GM23338 (cell line): ENCODE data around the gene C16orf90. TPM values are rescaled to one million over a fixed set of nuclear protein-coding genes. Genes with fewer than 3 reads are reported as not detected.

Experiments used
- ATAC-seq: fragments of 200-7000 bp; cut with Tn5 transposase; 3 replicates; pipeline ENCODE4 v1.9.1; 2020
- DNase-seq: peaks from one replicate; pipeline ENCODE4 v3.0.0-alpha.2; 2015; ENCODE audit warnings: low spot score
- H2AFZ ChIP-seq: fragments of 200-600 bp; sonication (generic); 2 replicates; pipeline ENCODE4 v1.8.0; 2016; ENCODE audit warnings: antibody characterized with exemption, mild to moderate bottlenecking, moderate library complexity
- H3F3A ChIP-seq: fragments of 200-600 bp; sonication (generic); replicated peaks from 2 replicates; pipeline ENCODE4 v1.8.0; 2017; ENCODE audit warnings: antibody characterized with exemption, mixed run types, low read depth
- H3K27ac ChIP-seq: fragments of 200-600 bp; sonication (generic); 2 replicates; pipeline ENCODE4 v1.6.1; 2016; ENCODE audit warnings: low read depth
- H3K27me3 ChIP-seq: fragments of 200-600 bp; sonication (generic); 2 replicates; pipeline ENCODE4 v1.8.0; 2016; ENCODE audit warnings: mild to moderate bottlenecking, mixed run types, moderate library complexity; ENCODE audit not compliant: insufficient read depth
- H3K36me3 ChIP-seq: fragments of 200-600 bp; sonication (generic); 2 replicates; pipeline ENCODE4 v1.8.0; 2016; ENCODE audit warnings: mild to moderate bottlenecking; ENCODE audit not compliant: insufficient read depth
- H3K4me1 ChIP-seq: fragments of 200-600 bp; sonication (generic); 2 replicates; pipeline ENCODE4 v1.8.0; 2016; ENCODE audit warnings: mild to moderate bottlenecking, moderate library complexity; ENCODE audit not compliant: insufficient read depth
- H3K4me2 ChIP-seq: fragments of 200-600 bp; sonication (generic); 2 replicates; pipeline ENCODE4 v1.7.1; 2017; ENCODE audit warnings: mixed run types
- H3K4me3 ChIP-seq: fragments of 200-600 bp; sonication (generic); 2 replicates; pipeline ENCODE4 v1.6.1; 2016; ENCODE audit warnings: mixed run types
- H3K79me2 ChIP-seq: fragments of 200-600 bp; sonication (generic); replicated peaks from 2 replicates; pipeline ENCODE4 v1.8.0; 2017; ENCODE audit warnings: mild to moderate bottlenecking; ENCODE audit not compliant: insufficient read depth
- H3K9me2 ChIP-seq: fragments of 200-600 bp; sonication (generic); 2 replicates; pipeline ENCODE4 v1.8.0; 2017; ENCODE audit not compliant: insufficient read depth
- H4K20me1 ChIP-seq: fragments of 200-600 bp; sonication (generic); replicated peaks from 2 replicates; pipeline ENCODE4 v1.8.0; 2017; ENCODE audit warnings: mild to moderate bottlenecking; ENCODE audit not compliant: insufficient read depth
- H3K27ac Mint-ChIP-seq: 2 replicates; pipeline ENCODE4 v1.8.0; 2020; ENCODE audit warnings: inconsistent platforms, mild to moderate bottlenecking, moderate library complexity, mixed read lengths
- H3K27me3 Mint-ChIP-seq: 3 replicates; pipeline ENCODE4 v1.8.0; 2022; ENCODE audit warnings: low read depth, mild to moderate bottlenecking, moderate library complexity, mixed read lengths, inconsistent platforms; ENCODE audit not compliant: insufficient read depth, poor library complexity
- H3K36me3 Mint-ChIP-seq: 3 replicates; pipeline ENCODE4 v1.8.0; 2021; ENCODE audit warnings: low read depth, mild to moderate bottlenecking, inconsistent platforms, moderate library complexity, mixed read lengths
- H3K4me1 Mint-ChIP-seq: 3 replicates; pipeline ENCODE4 v1.8.0; 2020; ENCODE audit warnings: mild to moderate bottlenecking, inconsistent platforms, mixed read lengths
- H3K4me3 Mint-ChIP-seq: 3 replicates; pipeline ENCODE4 v1.8.0; 2021; ENCODE audit warnings: moderate library complexity, mild to moderate bottlenecking, inconsistent platforms, mixed read lengths
- H3K9me3 Mint-ChIP-seq: 3 replicates; pipeline ENCODE4 v1.8.0; 2020; ENCODE audit warnings: moderate library complexity, mild to moderate bottlenecking, inconsistent platforms, mixed read lengths
- CREB1 ChIP-seq: fragments of 250-450 bp; sonication (Bioruptor Pico); IDR thresholded peaks from 2 replicates; pipeline ENCODE4 v1.5.0; 2020; ENCODE audit warnings: low read depth, mild to moderate bottlenecking, moderate library complexity
- EZH2 ChIP-seq: fragments of 200-600 bp; sonication (generic); IDR thresholded peaks from one replicate; pipeline ENCODE4 v1.8.0; 2017; ENCODE audit warnings: antibody characterized with exemption, mild to moderate bottlenecking, low read depth; ENCODE audit not compliant: unreplicated experiment
- EZH2phosphoT487 ChIP-seq: fragments of 200-600 bp; sonication (generic); IDR thresholded peaks from one replicate; pipeline ENCODE4 v1.8.1; 2018; ENCODE audit warnings: antibody characterized with exemption; ENCODE audit not compliant: unreplicated experiment
- JUNB ChIP-seq: IDR thresholded peaks from one replicate; pipeline ENCODE4 v1.6.1; 2016; ENCODE audit warnings: antibody characterized with exemption; ENCODE audit not compliant: unreplicated experiment
- NANOG ChIP-seq: IDR thresholded peaks from 2 replicates; pipeline ENCODE4 v1.6.1; 2016; ENCODE audit warnings: antibody characterized with exemption, borderline replicate concordance
- POLR2AphosphoS5 ChIP-seq: IDR thresholded peaks from 2 replicates; pipeline ENCODE4 v1.6.1; 2016; ENCODE audit warnings: antibody characterized with exemption, low read depth
- STAT1 ChIP-seq: IDR thresholded peaks from one replicate; pipeline ENCODE4 v1.6.1; 2016; ENCODE audit warnings: antibody characterized with exemption; ENCODE audit not compliant: unreplicated experiment
- ZNF114 ChIP-seq: fragments of 250-450 bp; sonication (Bioruptor Pico); IDR thresholded peaks from 2 replicates; pipeline ENCODE4 v1.5.0; 2020; ENCODE audit warnings: mild to moderate bottlenecking, moderate library complexity
- ZNF331 ChIP-seq: fragments of 250-450 bp; sonication (Bioruptor Pico); IDR thresholded peaks from 2 replicates; pipeline ENCODE4 v1.5.0; 2020; ENCODE audit warnings: low read depth, mild to moderate bottlenecking, moderate library complexity
- polyA plus RNA-seq: library from polyadenylated mRNA; unstranded; fragments of >200 nt; fragmentation: Nextera tagmentation; extraction: Ambion mirVana; gene quantifications from 2 replicates; pipeline ENCODE4 v1.2.1, GENCODE V29; 2016
- total RNA-seq: library from RNA; depleted of rRNA; stranded (reverse); fragments of >200 nt; shearing (Covaris generic); gene quantifications from 2 replicates; pipeline ENCODE4 v1.2.3, GENCODE V29; 2014
- TF ChIP-seq, protein P1 (sequence below): IDR thresholded peaks from one replicate; pipeline ENCODE4 v1.6.1; 2018; ENCODE audit warnings: antibody characterized with exemption; ENCODE audit not compliant: unreplicated experiment
- TF ChIP-seq, protein P2 (sequence below): fragments of 250-450 bp; sonication (Bioruptor Pico); IDR thresholded peaks from 2 replicates; pipeline ENCODE4 v1.5.0; 2020; ENCODE audit warnings: mild to moderate bottlenecking, moderate library complexity
- TF ChIP-seq, protein P3 (sequence below), 2 experiments: fragments of 200-600 bp in 1 of 2; sonication (generic) in 1 of 2; conservative IDR thresholded peaks; 2 replicates each; pipeline versions ENCODE4 v1.5.1 to v1.6.1; 2016 to 2017; ENCODE audit warnings: antibody characterized with exemption in 2 of 2, low read depth in 2 of 2, mild to moderate bottlenecking in 2 of 2, moderate library complexity in 1 of 2
- TF ChIP-seq, protein P4 (sequence below): IDR thresholded peaks from 2 replicates; pipeline ENCODE4 v1.6.1; 2016; ENCODE audit warnings: antibody characterized with exemption

Gene C16orf90
- total and polyA plus RNA-seq, 2 experiments from 2014 or later = not detected

DNA sequence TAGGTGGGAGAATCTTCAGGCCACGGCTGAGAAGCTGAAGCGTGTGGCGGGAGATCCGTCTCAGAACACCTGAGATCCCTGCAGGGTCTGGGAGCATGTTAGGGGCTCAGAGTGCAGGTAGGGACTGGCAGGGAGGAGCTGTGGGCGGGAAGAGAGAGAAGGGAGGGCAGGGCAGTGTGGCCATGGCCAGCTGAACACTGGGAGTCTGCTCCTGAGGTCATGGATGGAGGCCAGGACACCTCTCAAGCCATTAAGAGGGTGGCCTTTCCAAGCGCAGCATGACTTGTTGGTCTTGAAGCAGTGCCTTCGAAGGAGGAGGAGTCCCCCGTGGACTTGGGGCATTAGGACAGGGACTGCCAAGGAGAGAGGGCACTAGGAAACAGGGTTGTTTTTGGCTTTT lies 28.1 kb downstream of the C16orf90 start:
- peaks cover 25% of the 10 kb centered on the region for H3K36me3 Mint-ChIP-seq
- Histone ChIP-seq H3K36me3 (no peaks in the 10 kb centered on the region), H3K9me2 (no peaks in the 10 kb centered on the region), H3K27me3 (no peaks in the 10 kb centered on the region), H2AFZ (no peak overlapping the region), H3K4me2 (no peak overlapping the region), H3K79me2 (peaks cover 96% of the 10 kb centered on the region), H3K27ac (no peak overlapping the region), H3K4me3 (no peak overlapping the region), H3K4me1 (peaks cover 25% of the 10 kb centered on the region), H3F3A (no peaks in the 10 kb centered on the region; the same call in 1 of the 2 replicates), H4K20me1 (peaks cover 19% of the 10 kb centered on the region)
- ATAC-seq = no peak
- TF ChIP-seq, protein P1, sequence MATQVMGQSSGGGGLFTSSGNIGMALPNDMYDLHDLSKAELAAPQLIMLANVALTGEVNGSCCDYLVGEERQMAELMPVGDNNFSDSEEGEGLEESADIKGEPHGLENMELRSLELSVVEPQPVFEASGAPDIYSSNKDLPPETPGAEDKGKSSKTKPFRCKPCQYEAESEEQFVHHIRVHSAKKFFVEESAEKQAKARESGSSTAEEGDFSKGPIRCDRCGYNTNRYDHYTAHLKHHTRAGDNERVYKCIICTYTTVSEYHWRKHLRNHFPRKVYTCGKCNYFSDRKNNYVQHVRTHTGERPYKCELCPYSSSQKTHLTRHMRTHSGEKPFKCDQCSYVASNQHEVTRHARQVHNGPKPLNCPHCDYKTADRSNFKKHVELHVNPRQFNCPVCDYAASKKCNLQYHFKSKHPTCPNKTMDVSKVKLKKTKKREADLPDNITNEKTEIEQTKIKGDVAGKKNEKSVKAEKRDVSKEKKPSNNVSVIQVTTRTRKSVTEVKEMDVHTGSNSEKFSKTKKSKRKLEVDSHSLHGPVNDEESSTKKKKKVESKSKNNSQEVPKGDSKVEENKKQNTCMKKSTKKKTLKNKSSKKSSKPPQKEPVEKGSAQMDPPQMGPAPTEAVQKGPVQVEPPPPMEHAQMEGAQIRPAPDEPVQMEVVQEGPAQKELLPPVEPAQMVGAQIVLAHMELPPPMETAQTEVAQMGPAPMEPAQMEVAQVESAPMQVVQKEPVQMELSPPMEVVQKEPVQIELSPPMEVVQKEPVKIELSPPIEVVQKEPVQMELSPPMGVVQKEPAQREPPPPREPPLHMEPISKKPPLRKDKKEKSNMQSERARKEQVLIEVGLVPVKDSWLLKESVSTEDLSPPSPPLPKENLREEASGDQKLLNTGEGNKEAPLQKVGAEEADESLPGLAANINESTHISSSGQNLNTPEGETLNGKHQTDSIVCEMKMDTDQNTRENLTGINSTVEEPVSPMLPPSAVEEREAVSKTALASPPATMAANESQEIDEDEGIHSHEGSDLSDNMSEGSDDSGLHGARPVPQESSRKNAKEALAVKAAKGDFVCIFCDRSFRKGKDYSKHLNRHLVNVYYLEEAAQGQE = no peak
- no peak for TF ChIP-seq NANOG
- TF ChIP-seq ZNF114 = no peak
- TF ChIP-seq, protein P2, sequence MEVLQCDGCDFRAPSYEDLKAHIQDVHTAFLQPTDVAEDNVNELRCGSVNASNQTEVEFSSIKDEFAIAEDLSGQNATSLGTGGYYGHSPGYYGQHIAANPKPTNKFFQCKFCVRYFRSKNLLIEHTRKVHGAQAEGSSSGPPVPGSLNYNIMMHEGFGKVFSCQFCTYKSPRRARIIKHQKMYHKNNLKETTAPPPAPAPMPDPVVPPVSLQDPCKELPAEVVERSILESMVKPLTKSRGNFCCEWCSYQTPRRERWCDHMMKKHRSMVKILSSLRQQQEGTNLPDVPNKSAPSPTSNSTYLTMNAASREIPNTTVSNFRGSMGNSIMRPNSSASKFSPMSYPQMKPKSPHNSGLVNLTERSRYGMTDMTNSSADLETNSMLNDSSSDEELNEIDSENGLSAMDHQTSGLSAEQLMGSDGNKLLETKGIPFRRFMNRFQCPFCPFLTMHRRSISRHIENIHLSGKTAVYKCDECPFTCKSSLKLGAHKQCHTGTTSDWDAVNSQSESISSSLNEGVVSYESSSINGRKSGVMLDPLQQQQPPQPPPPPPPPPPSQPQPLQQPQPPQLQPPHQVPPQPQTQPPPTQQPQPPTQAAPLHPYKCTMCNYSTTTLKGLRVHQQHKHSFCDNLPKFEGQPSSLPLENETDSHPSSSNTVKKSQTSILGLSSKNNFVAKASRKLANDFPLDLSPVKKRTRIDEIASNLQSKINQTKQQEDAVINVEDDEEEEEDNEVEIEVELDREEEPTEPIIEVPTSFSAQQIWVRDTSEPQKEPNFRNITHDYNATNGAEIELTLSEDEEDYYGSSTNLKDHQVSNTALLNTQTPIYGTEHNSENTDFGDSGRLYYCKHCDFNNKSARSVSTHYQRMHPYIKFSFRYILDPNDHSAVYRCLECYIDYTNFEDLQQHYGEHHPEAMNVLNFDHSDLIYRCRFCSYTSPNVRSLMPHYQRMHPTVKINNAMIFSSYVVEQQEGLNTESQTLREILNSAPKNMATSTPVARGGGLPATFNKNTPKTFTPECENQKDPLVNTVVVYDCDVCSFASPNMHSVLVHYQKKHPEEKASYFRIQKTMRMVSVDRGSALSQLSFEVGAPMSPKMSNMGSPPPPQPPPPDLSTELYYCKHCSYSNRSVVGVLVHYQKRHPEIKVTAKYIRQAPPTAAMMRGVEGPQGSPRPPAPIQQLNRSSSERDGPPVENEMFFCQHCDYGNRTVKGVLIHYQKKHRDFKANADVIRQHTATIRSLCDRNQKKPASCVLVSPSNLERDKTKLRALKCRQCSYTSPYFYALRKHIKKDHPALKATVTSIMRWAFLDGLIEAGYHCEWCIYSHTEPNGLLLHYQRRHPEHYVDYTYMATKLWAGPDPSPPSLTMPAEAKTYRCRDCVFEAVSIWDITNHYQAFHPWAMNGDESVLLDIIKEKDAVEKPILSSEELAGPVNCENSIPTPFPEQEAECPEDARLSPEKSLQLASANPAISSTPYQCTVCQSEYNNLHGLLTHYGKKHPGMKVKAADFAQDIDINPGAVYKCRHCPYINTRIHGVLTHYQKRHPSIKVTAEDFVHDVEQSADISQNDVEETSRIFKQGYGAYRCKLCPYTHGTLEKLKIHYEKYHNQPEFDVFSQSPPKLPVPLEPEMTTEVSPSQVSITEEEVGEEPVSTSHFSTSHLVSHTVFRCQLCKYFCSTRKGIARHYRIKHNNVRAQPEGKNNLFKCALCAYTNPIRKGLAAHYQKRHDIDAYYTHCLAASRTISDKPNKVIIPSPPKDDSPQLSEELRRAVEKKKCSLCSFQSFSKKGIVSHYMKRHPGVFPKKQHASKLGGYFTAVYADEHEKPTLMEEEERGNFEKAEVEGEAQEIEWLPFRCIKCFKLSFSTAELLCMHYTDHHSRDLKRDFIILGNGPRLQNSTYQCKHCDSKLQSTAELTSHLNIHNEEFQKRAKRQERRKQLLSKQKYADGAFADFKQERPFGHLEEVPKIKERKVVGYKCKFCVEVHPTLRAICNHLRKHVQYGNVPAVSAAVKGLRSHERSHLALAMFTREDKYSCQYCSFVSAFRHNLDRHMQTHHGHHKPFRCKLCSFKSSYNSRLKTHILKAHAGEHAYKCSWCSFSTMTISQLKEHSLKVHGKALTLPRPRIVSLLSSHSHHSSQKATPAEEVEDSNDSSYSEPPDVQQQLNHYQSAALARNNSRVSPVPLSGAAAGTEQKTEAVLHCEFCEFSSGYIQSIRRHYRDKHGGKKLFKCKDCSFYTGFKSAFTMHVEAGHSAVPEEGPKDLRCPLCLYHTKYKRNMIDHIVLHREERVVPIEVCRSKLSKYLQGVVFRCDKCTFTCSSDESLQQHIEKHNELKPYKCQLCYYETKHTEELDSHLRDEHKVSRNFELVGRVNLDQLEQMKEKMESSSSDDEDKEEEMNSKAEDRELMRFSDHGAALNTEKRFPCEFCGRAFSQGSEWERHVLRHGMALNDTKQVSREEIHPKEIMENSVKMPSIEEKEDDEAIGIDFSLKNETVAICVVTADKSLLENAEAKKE (CRISPR knock-in tag) = no peak
- TF ChIP-seq, protein P3, sequence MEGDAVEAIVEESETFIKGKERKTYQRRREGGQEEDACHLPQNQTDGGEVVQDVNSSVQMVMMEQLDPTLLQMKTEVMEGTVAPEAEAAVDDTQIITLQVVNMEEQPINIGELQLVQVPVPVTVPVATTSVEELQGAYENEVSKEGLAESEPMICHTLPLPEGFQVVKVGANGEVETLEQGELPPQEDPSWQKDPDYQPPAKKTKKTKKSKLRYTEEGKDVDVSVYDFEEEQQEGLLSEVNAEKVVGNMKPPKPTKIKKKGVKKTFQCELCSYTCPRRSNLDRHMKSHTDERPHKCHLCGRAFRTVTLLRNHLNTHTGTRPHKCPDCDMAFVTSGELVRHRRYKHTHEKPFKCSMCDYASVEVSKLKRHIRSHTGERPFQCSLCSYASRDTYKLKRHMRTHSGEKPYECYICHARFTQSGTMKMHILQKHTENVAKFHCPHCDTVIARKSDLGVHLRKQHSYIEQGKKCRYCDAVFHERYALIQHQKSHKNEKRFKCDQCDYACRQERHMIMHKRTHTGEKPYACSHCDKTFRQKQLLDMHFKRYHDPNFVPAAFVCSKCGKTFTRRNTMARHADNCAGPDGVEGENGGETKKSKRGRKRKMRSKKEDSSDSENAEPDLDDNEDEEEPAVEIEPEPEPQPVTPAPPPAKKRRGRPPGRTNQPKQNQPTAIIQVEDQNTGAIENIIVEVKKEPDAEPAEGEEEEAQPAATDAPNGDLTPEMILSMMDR (conservative IDR thresholded peaks at IDR 0.05; ENCODE audit: low read depth in 2 of 2) = no peak
- no peak for TF ChIP-seq POLR2AphosphoS5
- no peak for TF ChIP-seq EZH2
- no peak for TF ChIP-seq STAT1
- TF ChIP-seq EZH2phosphoT487 = no peak
- TF ChIP-seq CREB1 = no peak
- no peak for TF ChIP-seq ZNF331
- TF ChIP-seq JUNB = no peak
- TF ChIP-seq, protein P4, sequence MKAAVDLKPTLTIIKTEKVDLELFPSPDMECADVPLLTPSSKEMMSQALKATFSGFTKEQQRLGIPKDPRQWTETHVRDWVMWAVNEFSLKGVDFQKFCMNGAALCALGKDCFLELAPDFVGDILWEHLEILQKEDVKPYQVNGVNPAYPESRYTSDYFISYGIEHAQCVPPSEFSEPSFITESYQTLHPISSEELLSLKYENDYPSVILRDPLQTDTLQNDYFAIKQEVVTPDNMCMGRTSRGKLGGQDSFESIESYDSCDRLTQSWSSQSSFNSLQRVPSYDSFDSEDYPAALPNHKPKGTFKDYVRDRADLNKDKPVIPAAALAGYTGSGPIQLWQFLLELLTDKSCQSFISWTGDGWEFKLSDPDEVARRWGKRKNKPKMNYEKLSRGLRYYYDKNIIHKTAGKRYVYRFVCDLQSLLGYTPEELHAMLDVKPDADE = no peak
- peaks cover 56% of the 10 kb centered on the region for H3K4me1 Mint-ChIP-seq
- DNase-seq = no peak
- H3K4me3 Mint-ChIP-seq = no peak overlapping the region
- peaks cover 14% of the 10 kb centered on the region for H3K27me3 Mint-ChIP-seq
- no peak overlapping the region for H3K27ac Mint-ChIP-seq
- H3K9me3 Mint-ChIP-seq = no peaks in the 10 kb centered on the region; the same call in 1 of the 3 replicates
